ENCODE measurements around the gene SHISA6. TPM values are rescaled to one million over a fixed set of nuclear protein-coding genes. Genes with fewer than 3 reads are reported as not detected.

Gene SHISA6
- total RNA-seq, 1 experiment from 2014 or later: not detected

DNA sequence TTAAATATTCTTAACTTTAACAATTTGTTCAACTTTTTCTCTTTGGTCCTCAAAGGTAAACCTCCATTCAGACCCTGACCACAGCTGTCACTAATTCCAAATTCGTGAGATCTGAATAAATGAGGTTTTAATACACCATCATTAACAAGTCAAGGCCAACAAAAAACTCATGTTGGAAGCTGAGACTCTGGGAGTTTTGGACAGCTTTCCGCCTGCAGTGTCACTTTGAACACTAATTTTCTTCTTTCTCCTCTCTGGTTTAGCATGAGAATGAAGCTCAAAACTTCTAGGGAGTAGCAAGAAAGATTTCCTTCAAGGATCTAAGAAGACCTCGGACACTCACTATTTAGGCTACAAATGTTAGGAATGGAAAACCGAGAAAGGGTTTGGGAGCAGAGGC is 324.6 kb downstream of the SHISA6 start:
- Histone ChIP-seq H3K36me3 (ENCODE audit: control insufficient read depth, insufficient read depth, low read length) (no peaks in the 10 kb centered on the region), H3K9me3 (ENCODE audit: control insufficient read depth, insufficient read depth, low read depth, low read length) (no peaks in the 10 kb centered on the region), H3K4me3 (ENCODE audit: low read depth in 2 of 2, low read length in 2 of 2) (no peak overlapping the region), H3K4me1 (ENCODE audit: control insufficient read depth, insufficient read depth, low read length) (no peaks in the 10 kb centered on the region), H3K27me3 (ENCODE audit: control insufficient read depth, insufficient read depth, low read length) (no peaks in the 10 kb centered on the region), H3K27ac (ENCODE audit: low read length) (no peak overlapping the region)
- BruUV-seq (replicated peaks): no TSS peak
- intact Hi-C loops (cut with micrococcal nuclease; ENCODE audit: unreplicated experiment): no loop called here
- TF ChIP-seq SIN3A (IDR thresholded peaks at IDR 0.05; ENCODE audit: borderline replicate concordance, insufficient read depth, low read depth, low read length) (no peak), POLR2AphosphoS5 (IDR thresholded peaks at IDR 0.05; ENCODE audit: low read depth, low read length) (no peak), REST (IDR thresholded peaks at IDR 0.05; ENCODE audit: insufficient read depth in 1 of 2, low read depth in 2 of 2, low read length in 1 of 2) (no peak), TCF7L2 (IDR thresholded peaks at IDR 0.05; ENCODE audit: low read depth, low read length) (no peak)
- TF ChIP-seq, protein P1, sequence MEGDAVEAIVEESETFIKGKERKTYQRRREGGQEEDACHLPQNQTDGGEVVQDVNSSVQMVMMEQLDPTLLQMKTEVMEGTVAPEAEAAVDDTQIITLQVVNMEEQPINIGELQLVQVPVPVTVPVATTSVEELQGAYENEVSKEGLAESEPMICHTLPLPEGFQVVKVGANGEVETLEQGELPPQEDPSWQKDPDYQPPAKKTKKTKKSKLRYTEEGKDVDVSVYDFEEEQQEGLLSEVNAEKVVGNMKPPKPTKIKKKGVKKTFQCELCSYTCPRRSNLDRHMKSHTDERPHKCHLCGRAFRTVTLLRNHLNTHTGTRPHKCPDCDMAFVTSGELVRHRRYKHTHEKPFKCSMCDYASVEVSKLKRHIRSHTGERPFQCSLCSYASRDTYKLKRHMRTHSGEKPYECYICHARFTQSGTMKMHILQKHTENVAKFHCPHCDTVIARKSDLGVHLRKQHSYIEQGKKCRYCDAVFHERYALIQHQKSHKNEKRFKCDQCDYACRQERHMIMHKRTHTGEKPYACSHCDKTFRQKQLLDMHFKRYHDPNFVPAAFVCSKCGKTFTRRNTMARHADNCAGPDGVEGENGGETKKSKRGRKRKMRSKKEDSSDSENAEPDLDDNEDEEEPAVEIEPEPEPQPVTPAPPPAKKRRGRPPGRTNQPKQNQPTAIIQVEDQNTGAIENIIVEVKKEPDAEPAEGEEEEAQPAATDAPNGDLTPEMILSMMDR (IDR thresholded peaks at IDR 0.05): no peak
- ATAC-seq (no peak), DNase-seq (ENCODE audit: low read depth, low spot score) (no peak)
- POLR2A ChIA-PET: no interaction called here
- in situ Hi-C loops (cut with HindIII; ENCODE audit: low pct_unique_long_range_greater_than_20kb, low sequenced_read_pairs): no loop called here
- CTCF ChIA-PET: no interaction called here

- POLR2A ChIA-PET: no interaction called here
- in situ Hi-C loops (cut with HindIII; ENCODE audit: low pct_unique_long_range_greater_than_20kb, low sequenced_read_pairs) (no loop called here), intact Hi-C loops (cut with micrococcal nuclease; ENCODE audit: unreplicated experiment) (no loop called here)
- no peaks in the 10 kb centered on the region for H3K27me3 ChIP-seq (ENCODE audit: control insufficient read depth, insufficient read depth, low read length)
- TF ChIP-seq REST (IDR thresholded peaks at IDR 0.05; ENCODE audit: insufficient read depth in 1 of 2, low read depth in 2 of 2, low read length in 1 of 2) (no peak), SIN3A (IDR thresholded peaks at IDR 0.05; ENCODE audit: borderline replicate concordance, insufficient read depth, low read depth, low read length) (no peak), POLR2AphosphoS5 (IDR thresholded peaks at IDR 0.05; ENCODE audit: low read depth, low read length) (no peak), TCF7L2 (IDR thresholded peaks at IDR 0.05; ENCODE audit: low read depth, low read length) (no peak)
- TF ChIP-seq, protein P1 (IDR thresholded peaks at IDR 0.05): no peak
- no peaks in the 10 kb centered on the region for H3K36me3 ChIP-seq (ENCODE audit: control insufficient read depth, insufficient read depth, low read length)
- no peak for ATAC-seq
- H3K4me3 ChIP-seq (ENCODE audit: low read depth in 2 of 2, low read length in 2 of 2): no peak overlapping the region
- CTCF ChIA-PET: no interaction called here
- no peak overlapping the region for H3K27ac ChIP-seq (ENCODE audit: low read length)
- H3K9me3 ChIP-seq (ENCODE audit: control insufficient read depth, insufficient read depth, low read depth, low read length): no peaks in the 10 kb centered on the region
- no peak for DNase-seq (ENCODE audit: low read depth, low spot score)
- BruUV-seq (replicated peaks): no TSS peak
- no peaks in the 10 kb centered on the region for H3K4me1 ChIP-seq (ENCODE audit: control insufficient read depth, insufficient read depth, low read length)
These were observed 338.0 kb downstream of the SHISA6 start for GRCh38 chr17:11578998-11579397.

All from Panc1 (cell line).